ENCODE data around the gene LRFN2.

The LRFN2 gene

DNA sequence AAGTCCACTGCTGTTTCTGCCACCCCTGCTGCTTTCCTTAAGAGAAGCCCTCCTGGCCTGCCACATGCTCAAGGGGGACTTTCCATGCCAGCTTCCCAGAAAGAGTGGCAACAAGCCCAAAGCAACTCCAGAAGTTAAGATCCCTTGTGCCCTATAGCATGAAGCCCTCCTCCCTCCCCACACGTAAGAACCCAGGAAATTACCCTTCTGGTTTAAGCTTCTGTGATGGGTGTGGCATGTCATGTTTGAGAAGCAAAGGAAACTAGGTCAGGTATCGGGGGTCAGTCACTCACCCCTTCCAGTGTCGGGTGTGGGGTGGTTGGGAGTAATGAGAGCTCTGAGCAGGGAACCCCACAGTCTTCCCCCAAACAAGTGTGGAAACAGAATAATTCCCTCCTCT is 196.1 kb downstream of the LRFN2 start:
- TF ChIP-seq, protein P1, sequence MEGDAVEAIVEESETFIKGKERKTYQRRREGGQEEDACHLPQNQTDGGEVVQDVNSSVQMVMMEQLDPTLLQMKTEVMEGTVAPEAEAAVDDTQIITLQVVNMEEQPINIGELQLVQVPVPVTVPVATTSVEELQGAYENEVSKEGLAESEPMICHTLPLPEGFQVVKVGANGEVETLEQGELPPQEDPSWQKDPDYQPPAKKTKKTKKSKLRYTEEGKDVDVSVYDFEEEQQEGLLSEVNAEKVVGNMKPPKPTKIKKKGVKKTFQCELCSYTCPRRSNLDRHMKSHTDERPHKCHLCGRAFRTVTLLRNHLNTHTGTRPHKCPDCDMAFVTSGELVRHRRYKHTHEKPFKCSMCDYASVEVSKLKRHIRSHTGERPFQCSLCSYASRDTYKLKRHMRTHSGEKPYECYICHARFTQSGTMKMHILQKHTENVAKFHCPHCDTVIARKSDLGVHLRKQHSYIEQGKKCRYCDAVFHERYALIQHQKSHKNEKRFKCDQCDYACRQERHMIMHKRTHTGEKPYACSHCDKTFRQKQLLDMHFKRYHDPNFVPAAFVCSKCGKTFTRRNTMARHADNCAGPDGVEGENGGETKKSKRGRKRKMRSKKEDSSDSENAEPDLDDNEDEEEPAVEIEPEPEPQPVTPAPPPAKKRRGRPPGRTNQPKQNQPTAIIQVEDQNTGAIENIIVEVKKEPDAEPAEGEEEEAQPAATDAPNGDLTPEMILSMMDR (IDR thresholded peaks at IDR 0.05), result no peak
- TF ChIP-seq ZFX (IDR thresholded peaks at IDR 0.05; ENCODE audit: borderline replicate concordance), result no peak
- no peak overlapping the region for H3K27ac ChIP-seq

DNA sequence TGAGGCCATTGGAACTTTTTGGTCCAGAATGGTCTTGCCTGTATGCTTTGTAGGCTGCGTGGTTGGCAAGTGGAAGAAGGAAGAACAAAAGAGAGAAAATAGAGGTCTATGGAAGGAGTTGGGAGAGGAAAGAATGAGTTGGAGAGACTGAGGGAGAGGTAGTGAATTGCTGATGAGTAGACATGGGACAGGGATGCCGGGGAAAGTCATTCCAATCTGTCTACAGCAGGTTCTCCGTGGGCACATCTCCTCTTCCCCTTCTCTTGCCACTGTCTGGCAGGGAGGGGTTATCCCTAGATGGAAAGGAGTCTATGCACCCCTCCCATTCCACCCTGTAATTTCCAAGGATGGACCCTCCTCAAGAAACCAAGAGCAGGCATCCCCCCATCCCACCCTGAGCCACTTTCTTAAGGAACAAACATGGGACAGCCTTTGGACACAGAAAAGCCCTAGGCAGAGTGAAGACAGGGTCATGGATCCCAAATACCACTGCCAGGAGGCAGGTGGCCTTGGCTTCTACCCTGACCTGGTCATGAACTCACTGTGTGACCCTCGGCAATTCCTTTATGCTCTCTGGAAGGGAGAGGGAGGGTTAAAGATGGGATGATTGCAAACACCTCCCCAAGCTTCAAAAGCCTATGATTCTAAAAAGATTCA is 196.9 kb downstream of the LRFN2 start:
- H3K27ac ChIP-seq, result no peak overlapping the region
- TF ChIP-seq, protein P1 (IDR thresholded peaks at IDR 0.05), result no peak
- no peak for TF ChIP-seq ZFX (IDR thresholded peaks at IDR 0.05; ENCODE audit: borderline replicate concordance)

DNA sequence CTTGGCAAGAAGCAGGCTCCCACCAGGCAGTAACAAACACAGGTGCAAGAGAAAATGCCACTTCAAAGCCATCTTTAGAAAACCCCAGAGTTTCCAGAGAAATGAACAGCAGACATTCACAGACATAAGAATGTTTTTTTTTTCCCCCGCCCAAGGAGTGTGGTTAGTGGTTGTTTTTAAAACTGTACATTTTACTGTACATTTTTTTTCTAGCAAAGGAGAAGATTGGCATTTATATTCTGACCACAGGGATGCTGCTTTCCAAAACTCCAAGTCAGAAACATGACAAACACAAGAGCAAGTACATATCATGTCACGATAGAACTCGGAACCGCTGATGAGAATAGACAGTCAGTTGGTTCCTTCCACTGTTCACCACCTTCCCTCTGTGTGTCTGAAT is 197.9 kb downstream of the LRFN2 start:
- H3K27ac ChIP-seq, result no peak overlapping the region
- TF ChIP-seq, protein P1 (IDR thresholded peaks at IDR 0.05), result no peak
- no peak for TF ChIP-seq ZFX (IDR thresholded peaks at IDR 0.05; ENCODE audit: borderline replicate concordance)

DNA sequence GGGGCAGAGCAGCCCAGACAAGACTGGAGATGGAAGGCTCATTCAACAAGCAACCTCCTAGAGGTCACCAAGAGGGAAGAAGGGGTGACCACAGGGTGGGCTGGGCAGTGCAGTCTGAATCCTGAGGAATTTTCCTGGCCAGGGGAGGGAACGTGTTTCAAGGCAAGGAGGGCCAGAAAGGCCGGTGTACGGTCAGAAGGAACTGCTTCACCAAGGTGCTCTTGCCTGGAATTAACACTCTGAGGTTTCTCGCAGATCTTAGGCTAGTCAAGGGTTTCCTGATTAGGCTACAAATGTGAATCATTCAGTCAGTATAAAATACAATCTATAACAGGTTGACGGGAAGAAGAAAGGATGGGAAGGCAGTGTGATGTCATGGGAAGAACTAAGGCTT is 199.3 kb downstream of the LRFN2 start:
- H3K27ac ChIP-seq, result no peak overlapping the region
- no peak for TF ChIP-seq ZFX (IDR thresholded peaks at IDR 0.05; ENCODE audit: borderline replicate concordance)
- TF ChIP-seq, protein P1 (IDR thresholded peaks at IDR 0.05), result no peak

DNA sequence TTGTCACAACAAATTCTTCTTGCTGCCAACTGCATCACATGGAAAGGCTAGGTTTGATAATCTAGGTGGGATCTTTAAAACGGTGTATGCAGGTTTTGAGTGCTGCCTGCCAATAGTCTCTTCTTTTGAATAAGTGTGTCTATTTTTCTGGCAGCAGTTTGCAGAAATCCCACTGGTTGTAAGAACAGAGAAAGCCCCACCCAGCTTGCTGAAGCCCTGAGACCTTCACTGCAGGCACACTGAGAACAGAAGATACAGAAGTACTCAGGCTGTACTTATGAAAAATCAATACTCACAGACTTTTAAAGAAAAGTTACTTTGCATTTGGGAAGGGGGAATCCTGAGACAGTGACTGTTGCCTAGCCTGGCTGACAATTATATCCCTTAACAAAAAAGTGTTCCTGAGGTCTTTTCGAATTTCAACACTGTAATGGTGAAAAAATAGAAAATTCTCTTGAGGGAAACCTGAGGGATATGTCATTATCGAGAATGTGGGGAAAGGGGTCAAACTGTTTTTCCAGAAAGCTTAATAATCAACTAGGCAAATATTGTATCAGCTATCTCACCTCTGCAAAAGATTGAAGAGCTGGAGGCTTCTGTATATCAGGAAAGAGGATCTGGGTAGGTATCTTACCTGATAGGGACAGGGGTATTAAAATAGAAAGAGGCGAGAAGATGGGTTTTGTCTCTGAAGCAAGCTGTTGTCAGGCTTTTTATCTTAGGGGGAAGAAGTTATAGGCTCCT is 199.9 kb downstream of the LRFN2 start:
- H3K27ac ChIP-seq, result no peak overlapping the region
- no peak for TF ChIP-seq ZFX (IDR thresholded peaks at IDR 0.05; ENCODE audit: borderline replicate concordance)
- TF ChIP-seq, protein P1 (IDR thresholded peaks at IDR 0.05), result no peak

- TF ChIP-seq, protein P1 (IDR thresholded peaks at IDR 0.05), result no peak
- no peak for TF ChIP-seq ZFX (IDR thresholded peaks at IDR 0.05; ENCODE audit: borderline replicate concordance)
- H3K27ac ChIP-seq, result no peak overlapping the region
Measured at GRCh38 chr6:40386200-40386599, 201.0 kb downstream of the LRFN2 start.

All from 22Rv1 (cell line).